Endothelial cell of hepatic sinusoid (primary cell): ENCODE measurements around the gene TLDC2.
"Not testable (repeated sequence)": the region's sequence is repeated elsewhere in the genome, so short reads cannot be mapped to it uniquely, and the experiment has no call there.

Experiments
- in situ Hi-C: cut with HindIII; loops from 2 replicates; pipeline ENCODE4 v1.10.0; 2017; ENCODE audit warnings: low sequenced_read_pairs

The TLDC2 gene

GRCh38 chr20:36875702-36876472 lies at the start of gene TLDC2:
Gene TLDC2, plus strand, starts transcription at chr20:36876138. Its CDS starts 37 bp downstream, at chr20:36876175.
- in situ Hi-C loops: no loop called here

GRCh38 chr20:36826554-36827244 lies 49.2 kb upstream of the TLDC2 start:
- in situ Hi-C loops: no loop called here

- in situ Hi-C loops: no loop called here
These were observed 48.2 kb upstream of the TLDC2 start for GRCh38 chr20:36827541-36828279.

DNA sequence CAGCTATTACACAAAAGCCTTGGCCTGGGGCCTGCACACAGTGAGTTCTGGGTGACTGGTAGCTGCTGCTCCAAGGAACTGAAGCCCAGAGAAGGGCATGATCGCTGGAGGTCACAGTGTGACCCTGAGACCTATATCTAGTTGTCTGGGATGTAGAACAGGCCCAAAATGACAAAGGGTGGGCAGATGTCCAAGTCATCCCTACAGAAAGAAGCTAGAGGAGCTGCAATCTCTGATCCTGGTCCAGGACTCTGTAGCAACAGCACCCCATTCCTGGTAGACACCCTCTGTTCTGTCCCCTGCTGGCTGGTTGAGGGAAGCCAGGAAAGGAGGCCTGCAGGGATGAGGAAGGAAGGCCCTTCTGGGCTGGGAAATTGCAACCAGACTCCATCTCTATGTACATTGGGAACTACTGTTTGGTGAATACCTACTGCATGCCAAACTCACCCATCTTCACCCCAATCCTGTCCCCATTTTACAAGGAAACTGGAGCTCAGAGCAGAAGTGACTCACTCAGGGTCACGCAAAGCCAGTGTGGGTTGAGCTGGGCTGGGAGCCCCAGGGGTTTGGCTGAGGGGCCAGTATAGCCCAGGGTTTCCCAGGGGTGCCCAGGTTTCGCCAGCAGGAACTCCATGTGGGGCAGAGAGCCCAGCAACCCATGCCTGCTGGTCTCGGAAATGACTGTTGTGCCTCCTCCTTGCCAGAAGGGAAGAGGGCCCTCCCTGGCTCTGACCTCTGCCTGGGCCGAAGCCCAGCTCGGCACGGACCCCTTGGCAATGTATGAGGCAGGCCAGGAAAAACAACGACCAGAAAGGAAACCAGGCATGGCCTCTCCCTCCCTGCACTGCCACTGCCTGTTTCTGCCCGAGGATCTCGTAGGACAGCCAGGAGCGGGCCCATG lies 44.9 kb upstream of the TLDC2 start:
- in situ Hi-C loops: no loop called here

DNA sequence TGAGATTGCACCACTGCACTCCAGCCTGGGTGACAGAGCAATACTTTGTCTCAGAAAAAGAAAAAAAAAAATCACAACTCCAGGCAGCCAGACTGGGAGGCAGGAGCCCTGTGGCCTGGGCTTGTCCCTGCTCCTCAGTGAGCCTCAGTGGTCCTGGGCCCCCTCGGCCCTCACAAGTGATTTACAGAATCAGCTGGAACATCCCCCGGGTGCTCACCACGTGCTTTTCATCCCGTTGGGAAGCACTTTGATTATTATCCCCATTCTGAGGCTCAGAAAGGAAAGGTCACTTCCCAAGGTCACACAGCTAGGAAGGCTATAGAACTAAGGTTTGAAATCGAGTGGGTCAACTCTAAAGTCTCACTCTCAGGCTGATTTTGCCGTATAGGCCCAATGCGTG lies 43.1 kb upstream of the TLDC2 start:
- in situ Hi-C loops: no loop called here

DNA sequence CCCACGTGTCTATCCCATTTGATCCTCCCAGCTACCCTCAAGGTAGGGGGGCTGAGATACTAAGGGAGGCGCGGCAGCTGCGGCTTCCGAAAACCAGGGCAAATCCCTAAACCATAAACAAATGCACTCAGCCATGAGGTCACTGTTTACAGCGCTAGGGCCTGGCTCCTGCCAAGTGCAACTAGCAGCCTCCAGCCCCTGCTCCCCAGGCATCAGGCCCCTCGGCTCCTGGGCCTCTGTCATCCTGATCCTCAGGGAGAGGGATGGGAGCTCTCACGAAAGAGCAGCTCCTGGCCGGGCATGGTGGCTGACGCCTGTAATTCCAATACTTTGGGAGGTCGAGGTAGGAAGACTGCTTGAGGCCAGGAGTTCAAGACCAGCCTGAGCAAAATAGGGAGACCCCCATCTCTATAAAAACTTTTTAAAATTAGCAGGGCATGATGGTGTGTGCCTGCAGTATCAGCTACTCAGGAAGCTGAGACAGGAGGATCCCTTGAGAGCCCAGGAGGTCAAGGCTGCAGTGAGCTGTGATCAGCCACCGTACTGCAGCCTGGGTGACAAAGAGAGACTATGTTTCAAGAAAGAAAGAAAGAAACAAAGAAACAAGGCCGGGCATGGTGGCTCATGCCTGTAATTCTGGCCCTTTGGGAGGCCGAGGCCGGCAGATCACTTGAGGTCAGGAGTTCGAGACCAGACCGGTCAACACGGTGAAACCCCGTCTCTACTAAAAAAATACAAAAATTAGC lies 42.5 kb upstream of the TLDC2 start:
- in situ Hi-C loops: no loop called here

GRCh38 chr20:36835025-36835424 lies 40.9 kb upstream of the TLDC2 start:
- in situ Hi-C loops: no loop called here

- in situ Hi-C loops: no loop called here
These were observed 40.3 kb upstream of the TLDC2 start for GRCh38 chr20:36835453-36836198.

GRCh38 chr20:36836591-36837269 lies 39.2 kb upstream of the TLDC2 start:
- in situ Hi-C loops: no loop called here

DNA sequence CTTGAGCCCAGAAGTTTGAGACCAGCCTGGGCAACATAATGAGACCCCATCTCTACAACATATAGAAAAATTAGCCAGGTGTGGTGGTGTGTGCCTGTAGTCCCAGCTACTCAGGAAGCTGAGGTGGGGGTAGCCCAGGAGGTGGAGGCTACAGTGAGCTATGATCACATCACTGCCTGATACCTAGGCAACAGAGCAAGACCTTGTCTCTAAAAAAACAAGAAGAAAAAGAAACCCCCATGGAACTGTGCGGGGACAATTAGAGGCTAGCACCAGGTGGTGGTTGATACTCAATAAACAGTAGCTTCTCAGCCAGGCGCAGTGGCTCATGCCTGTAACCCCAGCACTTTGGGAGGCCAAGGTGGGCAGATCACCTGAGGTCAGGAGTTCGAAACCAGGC lies 37.6 kb upstream of the TLDC2 start:
- in situ Hi-C loops: not testable (repeated sequence)

DNA sequence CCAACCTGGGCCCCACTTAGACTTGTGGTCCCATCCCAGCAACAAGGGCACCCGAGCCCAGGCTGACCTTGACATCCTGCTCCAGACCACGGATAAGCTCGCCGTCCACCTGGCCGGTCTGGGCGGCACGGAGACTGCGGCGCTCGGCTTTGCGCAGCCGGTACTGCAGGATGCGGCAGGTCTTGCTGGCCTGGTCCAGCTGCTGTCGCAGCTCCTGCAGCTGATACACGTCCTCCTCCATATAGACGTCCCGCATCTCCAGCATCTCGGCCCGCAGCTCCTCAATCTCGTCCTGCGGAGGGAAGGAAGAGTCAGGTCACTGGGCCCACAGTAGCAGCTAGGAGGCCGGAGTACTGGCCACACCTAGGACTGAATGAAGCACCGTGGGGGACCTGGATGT lies 36.8 kb upstream of the TLDC2 start:
- in situ Hi-C loops: no loop called here

DNA sequence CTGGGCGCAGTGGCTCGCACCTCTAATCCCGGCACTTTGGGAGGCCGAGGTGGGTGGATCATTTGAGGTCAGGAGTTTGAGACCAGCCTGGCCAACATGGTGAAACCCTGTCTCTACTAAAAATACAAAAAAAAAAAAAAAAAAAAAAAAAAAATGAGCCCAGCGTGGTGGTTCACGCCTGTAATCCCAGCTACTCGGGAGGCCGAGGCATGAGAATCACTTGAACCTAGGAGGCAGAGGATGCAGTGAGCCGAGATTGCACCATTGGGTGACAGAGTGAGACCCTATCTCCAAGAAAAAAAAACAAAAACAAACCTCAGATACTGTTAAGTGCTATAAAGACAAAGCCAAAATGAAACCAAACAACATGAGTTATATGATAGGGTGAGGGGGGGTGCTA lies 34.9 kb upstream of the TLDC2 start:
- in situ Hi-C loops: not testable (repeated sequence)

DNA sequence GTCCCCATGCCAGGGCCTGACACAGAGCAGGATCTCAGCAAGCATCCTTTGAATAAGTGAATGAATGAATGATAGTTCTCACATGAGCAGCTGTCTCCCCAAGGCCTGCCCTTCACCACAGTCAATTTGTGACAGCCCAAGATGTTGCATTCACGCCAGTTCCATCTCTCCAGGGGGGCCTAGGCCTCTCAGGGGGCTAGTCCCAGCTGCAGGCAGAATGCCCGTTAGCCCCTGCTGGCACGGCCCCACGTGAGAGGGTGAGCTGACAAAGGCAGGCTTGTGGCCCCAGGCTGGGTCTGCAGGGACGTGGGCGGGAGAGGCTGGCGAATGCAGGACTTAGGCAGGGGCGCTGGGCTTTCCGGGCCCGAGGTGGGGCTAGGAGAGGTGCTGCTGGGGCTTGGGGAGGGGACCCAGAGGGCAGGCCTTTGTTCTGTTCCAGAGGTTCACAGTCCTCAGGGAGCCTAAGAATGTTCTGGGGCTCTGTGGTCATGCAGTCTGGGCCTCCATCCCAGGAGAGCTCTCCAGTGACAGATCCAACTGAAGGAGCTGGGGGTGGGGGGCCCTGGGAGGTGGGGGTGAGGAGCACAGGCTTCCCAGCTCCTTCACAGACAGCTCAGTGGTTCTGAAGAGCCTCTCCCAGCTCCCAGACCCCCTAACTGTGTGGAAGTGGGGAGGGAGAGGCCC lies 30.5 kb upstream of the TLDC2 start:
- in situ Hi-C loops: no loop called here

GRCh38 chr20:36847009-36847709 lies 28.8 kb upstream of the TLDC2 start:
- in situ Hi-C loops: no loop called here

GRCh38 chr20:36847710-36848040 lies 28.3 kb upstream of the TLDC2 start:
- in situ Hi-C loops: no loop called here

- in situ Hi-C loops: no loop called here
These were observed 27.8 kb upstream of the TLDC2 start for GRCh38 chr20:36848078-36848660.

DNA sequence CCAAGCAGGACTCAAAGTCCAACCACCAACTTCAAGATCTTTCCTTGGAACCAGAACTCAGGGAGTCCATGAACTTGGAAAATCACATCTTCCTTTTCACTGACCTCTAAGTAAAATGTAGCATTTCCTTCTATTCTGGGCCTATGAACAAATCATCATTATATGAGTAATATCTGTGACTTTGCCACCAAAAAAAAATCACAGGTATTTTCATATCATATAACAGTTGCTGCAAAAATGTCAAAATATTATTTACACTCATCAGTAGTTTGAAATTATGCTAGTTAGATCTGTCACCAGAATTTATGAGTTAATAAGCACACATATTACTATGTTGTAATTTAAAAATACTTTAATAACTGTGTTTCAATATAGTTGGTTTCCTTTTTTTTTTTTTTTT lies 27.3 kb upstream of the TLDC2 start:
- in situ Hi-C loops: no loop called here
